Left lung (tissue), 10 donors: Measurements from ENCODE around the gene SLC26A11. TPM values are rescaled to one million over a fixed set of nuclear protein-coding genes. Genes with fewer than 3 reads are reported as not detected.
A peak's percentile ranks its signal among the peaks of the same experiment; 100 is the strongest.

Experiments used
- ATAC-seq: fragments of 200-7000 bp; cut with Tn5 transposase; one replicate; pipeline ENCODE4 v1.9.1; 2020; ENCODE audit warnings: moderate library complexity
- DNase-seq, 4 donors: peaks; one replicate each; pipeline ENCODE4 v3.0.0-alpha.2; 2013 to 2020
- H3K27ac ChIP-seq, 2 donors: fragments of 200-600 bp; sonication (generic) in 1 of 2; one replicate each; pipeline versions ENCODE4 v1.5.0 to v1.8.0; 2020 to 2021
- H3K27me3 ChIP-seq, 2 donors: fragments of 200-600 bp; sonication (generic) in 1 of 2; one replicate each; pipeline versions ENCODE4 v1.5.0 to v1.8.0; 2020 to 2021
- H3K36me3 ChIP-seq, 2 donors: fragments of 200-600 bp; sonication (generic) in 1 of 2; one replicate each; pipeline versions ENCODE4 v1.5.0 to v1.8.0; 2020 to 2021
- H3K4me1 ChIP-seq, 2 donors: fragments of 200-600 bp; one replicate each; pipeline ENCODE4 v1.8.0; 2021
- H3K4me3 ChIP-seq, 2 donors: fragments of 200-600 bp; sonication (generic) in 1 of 2; one replicate each; pipeline versions ENCODE4 v1.5.0 to v1.8.0; 2020 to 2021; ENCODE audit warnings: mild to moderate bottlenecking in 1 of 2
- H3K9me3 ChIP-seq, 2 donors: fragments of 200-600 bp; sonication (generic) in 1 of 2; one replicate each; pipeline versions ENCODE4 v1.5.0 to v1.8.0; 2020 to 2021
- intact Hi-C, 2 donors: fragments of 100-400 bp; cut with DNase I; formaldehyde crosslinking; loops; one replicate each; pipeline versions ENCODE4 v1.11.2 to v1.14.2; 2022
- polyA plus RNA-seq, 6 donors: library from polyadenylated mRNA; unstranded; fragments of 120-200 nt; gene quantifications; one replicate each; pipeline ENCODE4 v1.2.1, GENCODE V29; 2013; ENCODE audit not compliant: insufficient read length in 6 of 6
- total RNA-seq, 2 donors: library from RNA; stranded (reverse); fragmentation: NEBNext Ultra II Directional; extraction: Animal tissue kit (Norgen Biotek cat#: 25700); gene quantifications; one replicate each; pipeline ENCODE4 v1.2.1, GENCODE V29; 2021
- TF ChIP-seq, protein P1 (sequence below), 2 donors: fragments of 200-600 bp; sonication (generic) in 1 of 2; IDR thresholded peaks; one replicate each; pipeline versions ENCODE4 v1.5.0 to v1.8.0; 2021; ENCODE audit warnings: antibody characterized with exemption in 2 of 2
- donor health status: DM: no; HTN: yes; CAD: no.
- donor health status: DM: no; HTN: no; CAD: no.

SLC26A11 gene
- total and polyA plus RNA-seq, 8 donors: 22.3 to 36.0 (median 24.6) TPM

DNA sequence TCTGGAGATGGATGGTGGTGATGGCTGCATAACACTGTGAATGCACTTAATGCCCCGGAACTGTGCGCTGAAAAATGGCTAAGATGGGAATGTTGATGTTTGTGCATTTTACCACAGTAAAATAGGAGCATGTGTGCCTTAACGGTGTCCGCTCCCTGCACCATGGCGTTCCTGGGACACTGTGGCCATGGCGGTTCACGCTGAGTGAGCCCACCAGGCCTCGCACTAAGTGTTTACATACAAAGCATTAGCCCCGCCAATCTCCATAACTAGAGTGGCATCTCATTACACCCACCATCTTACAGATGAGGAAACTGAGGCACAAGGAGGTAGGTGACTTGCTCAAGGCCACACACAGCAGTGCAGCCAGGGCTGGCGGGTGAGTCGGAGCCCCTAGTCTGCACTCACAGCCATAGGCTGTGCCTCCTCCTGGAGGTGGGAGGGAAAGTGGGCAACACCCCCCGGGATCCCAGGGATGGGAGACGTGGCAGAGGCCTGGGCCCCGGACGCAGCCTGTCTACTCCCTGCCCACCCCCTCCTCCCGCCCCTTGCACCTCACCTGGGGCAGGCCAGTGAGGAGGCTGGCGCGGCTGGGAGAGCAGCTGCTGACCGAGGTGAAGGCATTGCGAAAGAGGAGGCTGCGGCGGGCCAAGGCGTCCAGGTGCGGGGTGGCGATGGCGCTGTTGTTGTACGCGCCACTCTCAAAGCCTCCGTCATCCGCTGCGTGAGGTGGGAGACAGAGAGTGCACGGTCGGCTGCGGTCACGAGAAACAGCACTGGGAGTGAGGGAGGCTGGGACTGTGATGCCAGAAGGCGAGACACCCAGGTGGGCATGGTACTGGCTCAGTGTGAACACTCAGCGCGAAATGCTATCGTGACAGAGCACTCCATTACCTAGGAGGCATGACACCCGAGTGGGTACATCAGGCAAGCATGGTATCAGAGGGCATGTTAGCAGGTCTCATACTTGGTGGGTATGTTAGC lies 3.5 kb upstream of the SLC26A11 start:
- Histone ChIP-seq H3K27ac (no peak overlapping the region), H3K27me3 (peaks cover 0 to 18% of the 10 kb centered on the region in 2 donors), H3K4me1 (peaks cover 11 to 52% of the 10 kb centered on the region in 2 donors), H3K4me3 (no peak overlapping the region), H3K36me3 (peaks cover 0 to 65% of the 10 kb centered on the region in 2 donors), H3K9me3 (no peaks in the 10 kb centered on the region)
- TF ChIP-seq, protein P1, sequence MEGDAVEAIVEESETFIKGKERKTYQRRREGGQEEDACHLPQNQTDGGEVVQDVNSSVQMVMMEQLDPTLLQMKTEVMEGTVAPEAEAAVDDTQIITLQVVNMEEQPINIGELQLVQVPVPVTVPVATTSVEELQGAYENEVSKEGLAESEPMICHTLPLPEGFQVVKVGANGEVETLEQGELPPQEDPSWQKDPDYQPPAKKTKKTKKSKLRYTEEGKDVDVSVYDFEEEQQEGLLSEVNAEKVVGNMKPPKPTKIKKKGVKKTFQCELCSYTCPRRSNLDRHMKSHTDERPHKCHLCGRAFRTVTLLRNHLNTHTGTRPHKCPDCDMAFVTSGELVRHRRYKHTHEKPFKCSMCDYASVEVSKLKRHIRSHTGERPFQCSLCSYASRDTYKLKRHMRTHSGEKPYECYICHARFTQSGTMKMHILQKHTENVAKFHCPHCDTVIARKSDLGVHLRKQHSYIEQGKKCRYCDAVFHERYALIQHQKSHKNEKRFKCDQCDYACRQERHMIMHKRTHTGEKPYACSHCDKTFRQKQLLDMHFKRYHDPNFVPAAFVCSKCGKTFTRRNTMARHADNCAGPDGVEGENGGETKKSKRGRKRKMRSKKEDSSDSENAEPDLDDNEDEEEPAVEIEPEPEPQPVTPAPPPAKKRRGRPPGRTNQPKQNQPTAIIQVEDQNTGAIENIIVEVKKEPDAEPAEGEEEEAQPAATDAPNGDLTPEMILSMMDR (IDR thresholded peaks at IDR 0.05): no peak
- intact Hi-C loops: no loop called here
- ATAC-seq (no peak), DNase-seq (peak in 1 of 4 donors; percentile 80)

DNA sequence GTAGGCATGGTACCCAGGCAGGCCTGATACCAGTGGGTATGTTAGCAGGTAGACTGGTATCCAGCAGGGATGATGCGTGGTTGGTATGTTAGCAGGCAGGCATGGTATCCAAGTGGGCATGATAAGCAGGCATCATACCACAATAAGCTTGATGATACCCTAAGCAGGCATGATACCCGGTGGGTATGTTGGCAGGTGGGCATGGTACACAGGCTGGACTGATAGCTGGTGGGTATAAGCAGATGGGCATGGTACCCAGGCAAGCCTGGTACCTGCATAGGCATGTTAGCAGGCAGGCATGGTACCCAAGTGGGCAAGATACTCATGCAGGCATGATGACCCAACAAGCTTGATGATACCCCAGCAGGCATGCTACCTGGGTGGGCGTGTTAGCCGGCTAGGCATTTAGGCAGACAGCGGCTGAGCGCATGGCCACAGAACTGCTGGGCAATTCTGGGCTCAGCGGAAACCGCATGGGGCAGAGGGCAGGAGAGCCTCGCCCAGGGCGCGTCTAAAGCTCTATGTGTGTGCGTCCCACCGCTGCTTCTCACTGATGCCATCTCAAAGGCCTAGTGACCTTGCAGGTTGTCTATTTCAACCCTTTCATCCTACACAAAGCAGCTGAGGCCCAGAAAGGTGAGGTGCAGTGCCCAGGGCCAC lies 2.4 kb upstream of the SLC26A11 start:
- peaks cover 0 to 55% of the 10 kb centered on the region in 2 donors for H3K36me3 ChIP-seq
- TF ChIP-seq, protein P1 (IDR thresholded peaks at IDR 0.05): no peak
- no peak overlapping the region for H3K27ac ChIP-seq
- no peak for ATAC-seq
- intact Hi-C loops: no loop called here
- DNase-seq: peak in 1 of 4 donors; percentile 74
- no peaks in the 10 kb centered on the region for H3K9me3 ChIP-seq
- H3K4me1 ChIP-seq: peaks cover 11 to 57% of the 10 kb centered on the region in 2 donors
- H3K27me3 ChIP-seq: peaks cover 0 to 19% of the 10 kb centered on the region in 2 donors
- H3K4me3 ChIP-seq: no peak overlapping the region

DNA sequence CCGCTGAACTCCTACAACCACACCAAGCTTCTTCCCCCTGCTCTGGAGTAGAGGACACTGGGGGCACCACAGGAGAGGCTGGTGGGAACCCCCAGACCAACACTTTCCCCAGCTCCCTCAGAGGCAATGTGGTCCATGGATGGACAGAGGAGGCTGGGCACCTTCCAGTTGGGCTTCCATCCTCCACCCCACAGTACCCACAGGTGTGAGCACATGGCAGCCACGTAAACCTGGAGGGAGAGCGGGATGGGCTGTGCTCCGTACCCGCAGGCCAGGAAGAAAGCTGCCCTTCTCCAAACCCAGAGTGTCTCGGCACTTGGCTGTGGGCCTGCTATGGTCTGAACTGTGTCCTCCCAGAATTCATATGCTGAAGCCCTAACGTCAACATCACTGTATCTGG lies 1.8 kb upstream of the SLC26A11 start:
- ATAC-seq (no peak), DNase-seq (peak in 1 of 4 donors; percentile 41)
- no peaks in the 10 kb centered on the region for H3K9me3 ChIP-seq
- H3K36me3 ChIP-seq: peaks cover 0 to 49% of the 10 kb centered on the region in 2 donors
- peaks cover 11 to 51% of the 10 kb centered on the region in 2 donors for H3K4me1 ChIP-seq
- intact Hi-C loops: no loop called here
- TF ChIP-seq, protein P1 (IDR thresholded peaks at IDR 0.05): no peak
- H3K27ac ChIP-seq: no peak overlapping the region
- H3K27me3 ChIP-seq: peaks cover 0 to 19% of the 10 kb centered on the region in 2 donors
- H3K4me3 ChIP-seq: peak overlapping the region in 1 of 2 donors; percentile 98

DNA sequence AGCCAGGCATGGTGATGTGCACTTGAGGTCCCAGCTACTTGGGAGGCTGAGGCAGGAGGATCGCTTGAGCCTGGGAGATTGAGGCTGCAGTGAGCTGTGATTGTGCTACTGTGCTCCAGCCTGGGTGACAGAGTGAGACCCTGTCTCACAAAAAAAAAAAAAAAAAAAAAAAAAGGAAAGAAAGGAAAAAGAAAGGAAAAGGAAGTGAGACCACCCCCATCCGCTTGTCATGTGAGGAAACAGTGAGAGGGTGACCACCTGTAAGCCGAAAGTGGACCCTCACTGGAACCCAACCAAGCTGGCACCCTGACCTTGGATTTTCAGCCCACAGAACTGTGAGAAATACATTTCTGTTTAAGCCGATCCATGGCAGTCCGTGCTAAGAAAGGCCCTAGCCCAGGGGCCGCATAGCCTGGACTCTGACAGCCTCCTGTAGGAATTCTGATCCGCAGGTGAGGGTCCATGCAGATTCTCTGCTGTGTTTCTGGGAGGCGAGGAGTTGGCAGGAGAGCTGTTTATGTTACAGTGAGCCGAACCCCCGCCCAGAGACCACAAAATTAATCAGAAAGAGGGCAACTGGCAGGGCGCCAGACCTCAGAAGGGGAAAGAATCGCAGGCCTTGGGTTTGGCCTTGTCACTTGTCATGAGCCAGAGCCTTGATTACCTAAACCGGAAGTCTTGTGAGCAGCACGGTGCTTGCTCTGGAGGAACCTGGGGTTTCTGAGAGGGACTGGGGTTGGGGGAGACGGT lies 1.0 kb upstream of the SLC26A11 start:
- Histone ChIP-seq H3K27me3 (peaks cover 0 to 19% of the 10 kb centered on the region in 2 donors), H3K4me3 (peak overlapping the region; percentile 79 to 98), H3K27ac (peak overlapping the region; percentile 87 to 90), H3K4me1 (peaks cover 11 to 44% of the 10 kb centered on the region in 2 donors), H3K36me3 (peaks cover 0 to 41% of the 10 kb centered on the region in 2 donors), H3K9me3 (no peaks in the 10 kb centered on the region)
- TF ChIP-seq, protein P1 (IDR thresholded peaks at IDR 0.05): no peak
- intact Hi-C loops: no loop called here
- peak; percentile 76 for ATAC-seq
- peak; percentile 47 to 90 (median 83) for DNase-seq
